Activated naive CD4-positive, alpha-beta T cell (primary cell): ENCODE results near the gene MYL1.

ENCODE experiments used
- DNase-seq, 4 experiments: peaks; one replicate each; lab custom pipeline; 2025; lab: John Stamatoyannopoulos, UW

The MYL1 gene

GRCh38 chr2:210267698-210268097 lies 47.3 kb downstream of the MYL1 start:
- DNase-seq: no peak

DNA sequence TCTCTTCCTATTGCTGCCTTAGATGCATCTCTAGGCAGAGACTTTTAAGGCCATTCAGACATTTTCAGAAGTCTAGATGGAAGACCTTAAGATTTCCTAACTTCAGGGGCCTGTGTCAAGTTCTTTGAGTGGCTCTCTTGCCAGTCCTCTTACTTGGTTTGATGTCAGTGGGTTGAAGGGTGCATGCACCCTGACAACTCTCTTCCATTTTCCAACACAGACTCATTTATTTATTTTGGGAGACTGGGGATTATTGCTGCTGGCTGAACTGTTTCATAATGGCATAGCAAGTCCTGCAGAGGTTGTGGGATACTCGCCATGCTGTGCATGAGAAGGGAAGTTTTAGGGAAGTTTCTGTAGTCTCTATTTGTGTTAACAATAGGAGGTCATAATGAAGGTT lies 50.7 kb downstream of the MYL1 start:
- no peak for DNase-seq

DNA sequence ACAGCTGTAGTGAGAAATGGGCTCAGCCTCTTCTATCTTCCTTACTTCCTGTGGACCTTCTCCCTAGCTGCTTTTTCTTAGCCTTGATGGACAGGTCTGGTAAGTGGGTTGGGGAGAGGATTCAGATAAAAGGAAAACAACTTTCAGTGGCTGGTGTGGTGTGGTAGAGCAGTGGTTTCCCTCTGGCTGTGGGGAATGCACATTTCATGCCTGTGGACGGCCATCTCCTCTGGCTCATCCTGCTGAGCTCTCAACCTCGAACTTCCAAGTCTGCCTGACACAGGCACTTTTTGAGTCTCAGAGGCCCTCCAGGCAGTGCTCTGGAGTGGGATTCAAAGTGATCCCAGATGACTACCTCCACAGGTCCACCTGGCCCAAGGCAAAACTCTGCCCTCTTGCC lies 51.1 kb downstream of the MYL1 start:
- DNase-seq: no peak

DNA sequence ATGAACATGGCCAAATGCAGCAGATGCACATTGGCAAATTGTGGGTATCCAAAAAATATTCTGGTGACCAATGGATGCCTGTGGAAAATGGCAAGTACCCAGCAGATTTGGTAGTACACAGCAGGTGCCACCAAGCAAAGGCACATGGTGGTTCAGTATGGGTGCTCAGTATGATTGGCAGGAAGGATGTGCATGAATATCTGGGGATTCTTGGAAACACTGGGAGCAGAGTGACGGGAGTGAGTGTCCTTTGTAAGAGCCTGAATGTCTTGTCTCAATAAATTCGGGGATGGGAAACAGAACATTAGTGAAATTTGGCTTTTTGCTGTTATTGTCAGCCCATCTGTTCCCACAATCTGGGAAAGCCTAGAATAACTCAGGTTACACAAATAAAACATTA lies 52.9 kb downstream of the MYL1 start:
- no peak for DNase-seq

GRCh38 chr2:210259687-210260086 lies 55.3 kb downstream of the MYL1 start:
- DNase-seq: no peak

DNA sequence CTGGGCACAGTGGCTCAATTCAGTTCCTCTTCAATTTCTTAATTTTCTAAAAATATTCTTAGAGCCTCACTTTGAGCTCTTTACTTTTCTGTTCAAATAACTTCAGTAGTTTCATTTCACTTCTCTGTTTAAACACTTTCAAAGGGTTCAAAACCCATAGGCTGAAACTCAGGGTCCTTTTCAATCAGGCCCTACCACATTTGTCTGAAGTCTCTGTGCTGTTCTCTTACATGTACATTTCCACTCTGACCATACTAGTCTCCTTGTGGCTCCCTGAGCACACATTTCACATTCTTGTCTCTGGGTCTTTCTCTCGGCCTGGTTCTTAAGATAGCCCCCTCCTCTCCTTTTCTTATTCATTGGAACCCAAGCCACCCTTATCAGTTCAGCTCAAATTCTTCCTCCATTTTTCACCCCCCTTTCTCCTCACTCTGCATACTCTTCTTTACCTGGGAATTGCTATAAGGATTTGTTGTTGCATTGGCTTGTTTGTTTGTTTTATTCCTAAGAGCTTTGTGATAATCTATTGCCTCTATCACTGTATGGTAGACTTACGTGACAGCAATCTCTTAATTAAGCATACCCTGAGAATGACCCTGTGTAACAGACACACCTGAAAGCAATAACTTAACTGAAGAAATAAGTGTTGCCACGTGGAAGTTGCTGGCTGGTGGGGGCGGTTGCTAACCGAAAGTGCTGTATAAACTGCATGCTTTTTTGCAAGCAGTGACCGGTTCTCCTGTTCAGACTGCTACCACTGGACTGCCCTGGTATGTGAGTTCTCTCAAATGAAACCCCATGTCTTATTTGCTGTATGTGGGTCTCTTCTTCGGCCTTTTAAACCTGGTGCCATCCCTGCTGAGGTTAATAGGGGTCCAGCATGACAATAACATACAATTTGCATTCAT lies 62.0 kb downstream of the MYL1 start:
- DNase-seq: no peak

- no peak for DNase-seq
Observed at GRCh38 chr2:210250622-210251021, 64.4 kb downstream of the MYL1 start.
